Epidermal melanocyte (primary cell): Measurements from ENCODE around the gene OSBPL7.
A peak's percentile ranks its signal among the peaks of the same experiment; 100 is the strongest.

Experiments
- DNase-seq: peaks from one replicate; pipeline ENCODE4 v3.0.0; 2011; ENCODE audit warnings: low spot score; ENCODE audit not compliant: insufficient read length

The OSBPL7 gene

GRCh38 chr17:47847341-47848197 is 26.0 kb upstream of the OSBPL7 start:
- no peak for DNase-seq

- no peak for DNase-seq
Measured at GRCh38 chr17:47846716-47847340, 25.2 kb upstream of the OSBPL7 start.

- no peak for DNase-seq
Measured at GRCh38 chr17:47845716-47846075, 24.1 kb upstream of the OSBPL7 start.

- DNase-seq = no peak
Measured at GRCh38 chr17:47844814-47845715, 23.5 kb upstream of the OSBPL7 start.

GRCh38 chr17:47844227-47844626 is 22.6 kb upstream of the OSBPL7 start:
- DNase-seq = no peak

- DNase-seq = no peak
Measured at GRCh38 chr17:47843391-47843730, 21.8 kb upstream of the OSBPL7 start.

- no peak for DNase-seq
Measured at GRCh38 chr17:47841488-47842291, 20.1 kb upstream of the OSBPL7 start.

- peak; percentile 90 for DNase-seq
Measured at GRCh38 chr17:47840742-47841487, 19.3 kb upstream of the OSBPL7 start, which contains the start of gene SCRN2. TSS of gene SCRN2 (minus strand) at chr17:47841273. CDS start at chr17:47840843, 430 bp downstream.

GRCh38 chr17:47840001-47840741 is 18.6 kb upstream of the OSBPL7 start:
- DNase-seq = no peak

GRCh38 chr17:47839071-47839470 is 17.5 kb upstream of the OSBPL7 start:
- no peak for DNase-seq

- no peak for DNase-seq
Measured at GRCh38 chr17:47838636-47839035, 17.0 kb upstream of the OSBPL7 start.

- no peak for DNase-seq
Measured at GRCh38 chr17:47837401-47838039, 15.9 kb upstream of the OSBPL7 start.

GRCh38 chr17:47836601-47837000 is 15.0 kb upstream of the OSBPL7 start:
- DNase-seq = no peak

- DNase-seq = no peak
Measured at GRCh38 chr17:47834756-47835155, 13.2 kb upstream of the OSBPL7 start.

GRCh38 chr17:47831934-47832327 is 10.3 kb upstream of the OSBPL7 start:
- no peak for DNase-seq

GRCh38 chr17:47831003-47831933 is 9.7 kb upstream of the OSBPL7 start, which contains the start of the genes LRRC46 and MRPL10:
TSS of gene LRRC46 (plus strand) at chr17:47831670. CDS start at chr17:47831990, 320 bp downstream.
TSS of gene MRPL10 (minus strand) at chr17:47831541. CDS start at chr17:47831511, 30 bp downstream.
- peak; percentile 99 for DNase-seq

GRCh38 chr17:47830396-47831002 is 8.9 kb upstream of the OSBPL7 start:
- DNase-seq = no peak
